HG02588 (cell line): Measurements from ENCODE around the gene TACC3.

ENCODE experiments used
- ATAC-seq: cut with Tn5 transposase; IDR thresholded peaks from one replicate; pipeline ENCODE4 v1.9.1; 2021; ENCODE audit warnings: mild to moderate bottlenecking, moderate library complexity; ENCODE audit not compliant: unreplicated experiment

Gene TACC3

DNA sequence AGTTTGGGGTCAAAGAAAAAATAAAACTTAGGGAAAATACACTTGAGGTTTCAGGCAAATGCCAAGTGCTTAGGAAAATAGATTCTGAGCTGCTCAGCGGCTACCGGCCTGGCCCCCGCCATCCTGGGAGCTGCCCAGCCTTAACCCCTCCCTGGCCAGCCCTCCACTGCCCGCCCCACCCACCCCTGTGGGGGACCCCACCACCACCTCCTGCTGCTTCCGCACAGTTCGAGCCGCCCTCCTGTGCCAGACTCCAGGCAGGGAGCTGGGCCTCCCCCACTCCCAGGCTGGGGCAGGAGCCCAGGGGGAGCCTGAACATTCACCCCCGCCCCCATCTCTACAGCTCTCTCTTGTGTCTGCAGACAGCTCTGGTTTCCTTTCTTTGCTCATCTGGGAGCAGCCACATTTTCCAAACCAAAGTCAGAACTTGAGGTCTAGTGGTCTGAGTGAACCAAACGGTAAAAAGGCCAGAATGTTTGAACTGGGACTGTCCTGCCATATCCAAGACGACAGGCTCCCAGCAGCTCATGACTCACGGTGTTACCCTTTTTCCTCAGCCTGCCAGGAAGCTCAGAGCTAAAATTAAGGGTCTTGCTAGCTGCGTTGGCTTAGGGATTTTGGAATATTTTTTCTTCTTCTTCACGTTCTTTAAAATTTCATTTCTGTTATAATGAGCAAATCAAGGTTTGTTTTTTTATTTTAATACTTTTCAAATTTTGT, 67.1 kb downstream of the TACC3 start:
- no peak for ATAC-seq

GRCh38 chr4:1789552-1789951, 68.2 kb downstream of the TACC3 start:
- no peak for ATAC-seq

DNA sequence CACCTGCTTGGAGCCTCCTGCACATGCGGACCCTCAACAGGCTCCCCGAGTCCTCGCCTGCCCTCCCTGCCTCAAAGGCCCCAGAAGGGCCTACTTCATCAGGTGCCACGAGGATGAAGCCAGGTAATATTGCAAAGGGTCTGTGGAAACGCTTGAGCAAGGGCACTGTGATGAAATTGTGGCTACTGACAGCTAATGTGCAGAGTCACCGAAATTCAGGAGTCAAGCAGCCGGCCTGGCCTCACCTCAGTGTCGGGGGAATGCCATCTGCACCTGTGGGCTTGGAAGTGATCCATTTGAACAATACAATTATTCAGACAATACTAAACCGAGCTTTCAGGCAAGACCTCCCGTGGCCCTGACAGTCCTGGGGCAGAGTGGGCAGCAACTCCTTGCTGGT, 68.7 kb downstream of the TACC3 start:
- no peak for ATAC-seq

- no peak for ATAC-seq
Observed at GRCh38 chr4:1792158-1792831, 71.0 kb downstream of the TACC3 start.

DNA sequence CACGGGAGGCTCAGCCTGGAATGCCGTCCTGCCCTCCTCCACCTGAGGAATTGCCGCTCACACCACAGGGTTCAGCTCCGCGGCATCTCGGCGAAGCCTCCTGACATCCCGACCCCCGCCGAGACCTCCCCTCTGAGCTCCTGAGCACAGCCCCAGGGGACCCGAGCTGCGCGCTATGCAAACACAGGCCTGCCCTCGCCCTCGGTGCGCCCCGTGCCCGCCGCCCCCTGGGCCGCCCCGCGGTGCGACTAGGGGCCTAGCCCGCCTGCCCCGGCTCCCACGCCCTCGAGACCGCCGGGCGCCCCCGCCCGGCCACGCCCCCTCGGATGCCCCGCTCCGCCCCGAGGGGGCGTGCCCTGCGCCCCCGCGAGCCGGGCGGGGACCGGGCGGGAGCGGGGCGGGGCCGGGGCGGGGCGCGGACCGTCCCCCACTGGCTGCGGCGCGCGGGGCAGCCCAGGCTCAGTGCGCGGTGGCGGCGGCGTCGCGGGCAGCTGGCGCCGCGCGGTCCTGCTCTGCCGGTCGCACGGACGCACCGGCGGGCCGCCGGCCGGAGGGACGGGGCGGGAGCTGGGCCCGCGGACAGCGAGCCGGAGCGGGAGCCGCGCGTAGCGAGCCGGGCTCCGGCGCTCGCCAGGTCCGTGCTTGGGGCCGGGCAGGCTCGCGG, 71.6 kb downstream of the TACC3 start, which contains the start of gene FGFR3:
FGFR3 (plus strand) TSS at position 462 of the 664 bp plus-strand sequence. CDS start 642 bp downstream, outside the sequence.
- no peak for ATAC-seq

- ATAC-seq: no peak
Observed at GRCh38 chr4:1793496-1793840, 72.1 kb downstream of the TACC3 start.

GRCh38 chr4:1793940-1794808, 72.9 kb downstream of the TACC3 start:
- no peak for ATAC-seq
